GM12801 (cell line): Measurements from ENCODE around the gene CEP112.

Experiments
- CTCF ChIP-seq: IDR thresholded peaks from one replicate; pipeline ENCODE4 v1.5.1; 2011; ENCODE audit warnings: control low read depth; ENCODE audit not compliant: insufficient read length; ENCODE audit errors: extremely low read depth

Gene CEP112

GRCh38 chr17:65851965-65852736 lies 339.8 kb downstream of the CEP112 start:
- no peak for TF ChIP-seq CTCF

- TF ChIP-seq CTCF, result no peak
Measured at GRCh38 chr17:65850486-65850885, 341.4 kb downstream of the CEP112 start.

- TF ChIP-seq CTCF, result no peak
Measured at GRCh38 chr17:65848751-65849150, 343.2 kb downstream of the CEP112 start.

GRCh38 chr17:65841089-65841488 lies 350.8 kb downstream of the CEP112 start:
- TF ChIP-seq CTCF, result no peak

- no peak for TF ChIP-seq CTCF
Measured at GRCh38 chr17:65833214-65833613, 358.7 kb downstream of the CEP112 start.

GRCh38 chr17:65830356-65830755 lies 361.6 kb downstream of the CEP112 start:
- TF ChIP-seq CTCF, result no peak

- TF ChIP-seq CTCF, result no peak
Measured at GRCh38 chr17:65824901-65825300, 367.0 kb downstream of the CEP112 start.
